NCI-H2196 treated with DMSO at 0.1 percent for 48 hours (cell line): ENCODE measurements around the gene PCTP.

Experiments
- DNase-seq: peaks from one replicate; lab custom pipeline; 2025; ENCODE audit not compliant: unreplicated experiment; lab: John Stamatoyannopoulos, UW

Gene PCTP

GRCh38 chr17:55750750-55751657 is at the start of gene PCTP:
TSS of gene PCTP (plus strand) at chr17:55751051. CDS start at chr17:55751104, 53 bp downstream.
- DNase-seq: no peak

- DNase-seq: no peak
Measured at GRCh38 chr17:55702150-55702549, 48.7 kb upstream of the PCTP start.

- no peak for DNase-seq
Measured at GRCh38 chr17:55704401-55704800, 46.5 kb upstream of the PCTP start.

- DNase-seq: no peak
Measured at GRCh38 chr17:55705847-55706246, 45.0 kb upstream of the PCTP start.

GRCh38 chr17:55706808-55707773 is 43.8 kb upstream of the PCTP start:
- DNase-seq: no peak

- DNase-seq: no peak
Measured at GRCh38 chr17:55708175-55708974, 42.5 kb upstream of the PCTP start.

GRCh38 chr17:55709440-55709839 is 41.4 kb upstream of the PCTP start:
- DNase-seq: no peak

- DNase-seq: no peak
Measured at GRCh38 chr17:55709984-55710383, 40.9 kb upstream of the PCTP start.

- DNase-seq: no peak
Measured at GRCh38 chr17:55710410-55710809, 40.4 kb upstream of the PCTP start.

GRCh38 chr17:55710829-55711496 is 39.9 kb upstream of the PCTP start:
- DNase-seq: no peak

- DNase-seq: no peak
Measured at GRCh38 chr17:55717432-55717831, 33.4 kb upstream of the PCTP start.

GRCh38 chr17:55717898-55718735 is 32.7 kb upstream of the PCTP start:
- no peak for DNase-seq

GRCh38 chr17:55720919-55721836 is 29.7 kb upstream of the PCTP start:
- DNase-seq: no peak

- no peak for DNase-seq
Measured at GRCh38 chr17:55722016-55722736, 28.7 kb upstream of the PCTP start.

- DNase-seq: no peak
Measured at GRCh38 chr17:55722742-55723487, 27.9 kb upstream of the PCTP start, which contains the start of gene TMEM100. TSS of gene TMEM100 (minus strand) at chr17:55722864. CDS start at chr17:55721070, 1,794 bp downstream.

GRCh38 chr17:55723488-55723848 is 27.4 kb upstream of the PCTP start:
- no peak for DNase-seq

- no peak for DNase-seq
Measured at GRCh38 chr17:55726440-55726839, 24.4 kb upstream of the PCTP start.
